GM18861 (cell line): ENCODE data around the gene PCDHB7.
"Not testable (repeated sequence)": the region's sequence is repeated elsewhere in the genome, so short reads cannot be mapped to it uniquely, and the experiment has no call there.

Source experiments
- ATAC-seq: cut with Tn5 transposase; IDR thresholded peaks from one replicate; pipeline ENCODE4 v1.9.1; 2021; ENCODE audit not compliant: unreplicated experiment

The PCDHB7 gene

GRCh38 chr5:141223112-141223783 is 50.8 kb downstream of the PCDHB7 start, which contains the start of gene PCDHB14:
TSS of gene PCDHB14 (plus strand) at chr5:141223343. CDS start at chr5:141223506, 163 bp downstream.
- ATAC-seq: no peak

- ATAC-seq: not testable (repeated sequence)
These were observed 52.4 kb downstream of the PCDHB7 start for GRCh38 chr5:141224844-141225243.

DNA sequence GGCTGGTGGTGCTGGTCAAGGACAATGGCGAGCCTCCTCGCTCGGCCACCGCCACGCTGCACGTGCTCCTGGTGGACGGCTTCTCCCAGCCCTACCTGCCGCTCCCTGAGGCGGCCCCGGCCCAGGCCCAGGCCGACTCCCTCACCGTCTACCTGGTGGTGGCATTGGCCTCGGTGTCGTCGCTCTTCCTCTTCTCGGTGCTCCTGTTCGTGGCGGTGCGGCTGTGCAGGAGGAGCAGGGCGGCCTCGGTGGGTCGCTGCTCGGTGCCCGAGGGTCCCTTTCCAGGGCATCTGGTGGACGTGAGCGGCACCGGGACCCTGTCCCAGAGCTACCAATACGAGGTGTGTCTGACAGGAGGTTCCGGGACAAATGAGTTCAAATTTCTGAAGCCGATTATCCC is 53.0 kb downstream of the PCDHB7 start:
- not testable (repeated sequence) for ATAC-seq
